Measurements from ENCODE around the gene NDUFV1.

DNA sequence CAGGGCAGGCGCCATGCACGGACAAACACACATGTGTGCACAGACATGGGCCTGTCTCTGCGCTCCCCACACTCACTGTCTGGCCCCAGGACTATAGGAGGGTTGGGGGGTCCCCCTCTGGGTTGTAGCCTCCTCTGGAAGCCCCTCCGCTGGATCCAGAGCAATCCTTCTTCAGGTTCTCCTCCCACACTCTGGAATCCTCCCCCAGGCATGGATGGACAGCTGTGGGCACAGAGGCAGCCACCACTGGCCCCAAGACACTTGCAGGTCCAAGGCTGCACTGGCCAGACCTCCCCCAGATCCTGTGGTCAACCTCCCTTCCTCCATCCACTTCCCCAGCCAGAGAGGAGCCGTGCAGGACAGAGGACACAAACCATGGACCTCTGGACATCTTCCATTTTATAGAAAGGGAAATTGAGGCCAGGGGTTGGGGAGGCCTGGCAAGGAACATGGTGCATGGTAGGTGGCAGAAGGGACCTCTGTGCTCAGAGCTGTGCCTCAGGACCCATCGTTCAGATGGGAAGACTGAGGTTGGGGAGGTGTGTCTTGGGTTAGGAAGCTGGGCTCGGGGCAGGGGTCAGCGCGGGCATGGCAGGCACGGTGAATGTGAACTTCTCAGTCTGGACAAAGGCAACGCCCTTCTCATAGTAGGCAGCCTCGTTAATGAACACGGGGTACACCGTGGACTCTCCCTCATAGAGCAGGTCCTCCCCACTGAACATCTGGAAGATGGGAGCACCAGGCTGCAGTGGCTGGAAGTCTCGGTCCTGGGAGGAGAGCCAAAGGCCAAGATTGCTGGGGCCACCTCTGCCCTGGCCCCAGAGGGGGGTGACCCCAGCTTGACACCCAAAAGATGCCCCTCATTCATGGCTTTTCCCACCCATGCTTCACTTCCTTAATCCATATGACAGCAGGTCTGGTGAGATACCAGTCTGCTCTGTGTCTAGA is 35.7 kb downstream of the NDUFV1 start:
- no peak for TF ChIP-seq POLR2A (IDR thresholded peaks at IDR 0.05; ENCODE audit: low read length)
- no peak for TF ChIP-seq GATA1 (IDR thresholded peaks at IDR 0.05; ENCODE audit: low read depth, low read length)
